OCI-LY7 (cell line): ENCODE results near the gene IFNL3.

Experiments
- EZH2phosphoT487 ChIP-seq: fragments of 200-600 bp; sonication (generic); IDR thresholded peaks from 2 replicates; pipeline ENCODE4 v1.6.1; 2018; ENCODE audit warnings: low read depth, borderline replicate concordance, mild to moderate bottlenecking, mixed run types, antibody characterized with exemption, low read length, moderate library complexity, mixed read lengths
- TF ChIP-seq, protein P1 (sequence below): fragments of 200-600 bp; sonication (generic); conservative IDR thresholded peaks from 2 replicates; pipeline ENCODE4 v1.5.1; 2014; ENCODE audit warnings: mild to moderate bottlenecking, antibody characterized with exemption, low read length, moderate library complexity, mixed read lengths

DNA sequence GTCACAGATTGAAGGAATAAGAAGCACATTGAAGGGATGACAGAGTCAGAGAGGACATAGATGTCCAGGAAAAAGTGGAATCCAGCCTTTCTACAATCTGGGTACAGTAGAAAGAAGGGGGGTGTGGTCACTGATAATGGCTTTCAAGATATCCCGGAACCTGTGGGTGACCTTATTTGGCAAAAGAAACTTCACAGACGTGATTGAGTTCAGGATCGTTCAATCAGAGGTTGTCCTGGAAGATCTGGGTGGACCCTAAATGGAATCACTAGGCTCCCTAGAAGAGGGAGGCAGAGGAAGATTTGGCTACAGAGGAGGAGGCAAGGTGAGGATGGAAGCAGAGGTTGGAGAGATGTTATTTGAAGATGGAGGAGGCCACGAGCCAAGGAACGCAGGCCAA lies 27.7 kb downstream of the IFNL3 start:
- TF ChIP-seq, protein P1, sequence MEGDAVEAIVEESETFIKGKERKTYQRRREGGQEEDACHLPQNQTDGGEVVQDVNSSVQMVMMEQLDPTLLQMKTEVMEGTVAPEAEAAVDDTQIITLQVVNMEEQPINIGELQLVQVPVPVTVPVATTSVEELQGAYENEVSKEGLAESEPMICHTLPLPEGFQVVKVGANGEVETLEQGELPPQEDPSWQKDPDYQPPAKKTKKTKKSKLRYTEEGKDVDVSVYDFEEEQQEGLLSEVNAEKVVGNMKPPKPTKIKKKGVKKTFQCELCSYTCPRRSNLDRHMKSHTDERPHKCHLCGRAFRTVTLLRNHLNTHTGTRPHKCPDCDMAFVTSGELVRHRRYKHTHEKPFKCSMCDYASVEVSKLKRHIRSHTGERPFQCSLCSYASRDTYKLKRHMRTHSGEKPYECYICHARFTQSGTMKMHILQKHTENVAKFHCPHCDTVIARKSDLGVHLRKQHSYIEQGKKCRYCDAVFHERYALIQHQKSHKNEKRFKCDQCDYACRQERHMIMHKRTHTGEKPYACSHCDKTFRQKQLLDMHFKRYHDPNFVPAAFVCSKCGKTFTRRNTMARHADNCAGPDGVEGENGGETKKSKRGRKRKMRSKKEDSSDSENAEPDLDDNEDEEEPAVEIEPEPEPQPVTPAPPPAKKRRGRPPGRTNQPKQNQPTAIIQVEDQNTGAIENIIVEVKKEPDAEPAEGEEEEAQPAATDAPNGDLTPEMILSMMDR: no peak
- TF ChIP-seq EZH2phosphoT487: no peak
